H1 (cell line): ENCODE data around the gene MYDGF. TPM values are rescaled to one million over a fixed set of nuclear protein-coding genes. Genes with fewer than 3 reads are reported as not detected.

ENCODE experiments used
- CTCF ChIA-PET: fragments of 300-600 bp; sonication (Branson Sonifier 250); formaldehyde crosslinking; loops from one replicate; lab custom pipeline; 2021; ENCODE audit not compliant: partially characterized antibody; lab: Charles Lee
- POLR2A ChIA-PET: fragments of 300-600 bp; sonication (Branson Sonifier 250); formaldehyde crosslinking; loops from one replicate; lab custom pipeline; 2021; ENCODE audit warnings: inconsistent platforms; ENCODE audit not compliant: partially characterized antibody; lab: Charles Lee
- DNase-seq, 2 experiments: peaks; one replicate each; pipeline versions ENCODE4 v3.0.0 to v3.0.0-alpha.2; 2010 to 2022; ENCODE audit warnings: low spot score in 2 of 2, low read depth in 1 of 2, mixed read lengths in 1 of 2
- FAIRE-seq: peaks from 2 replicates; lab custom pipeline; 2011; peaks lifted over from hg19 to GRCh38; lab: Jason Lieb, UNC
- H2AFZ ChIP-seq: 2 replicates; pipeline ENCODE4 v1.8.1; 2012; ENCODE audit warnings: low read length, inconsistent platforms
- H2AK5ac ChIP-seq: 2 replicates; pipeline ENCODE4 v1.6.1; 2013; ENCODE audit warnings: low read depth, low read length
- H2BK120ac ChIP-seq: replicated peaks from 2 replicates; pipeline ENCODE3; 2013; ENCODE audit warnings: low read depth, low read length, inconsistent platforms
- H2BK12ac ChIP-seq: 2 replicates; pipeline ENCODE4 v1.6.1; 2013; ENCODE audit warnings: low read depth, low read length
- H2BK15ac ChIP-seq: 2 replicates; pipeline ENCODE4 v1.6.1; 2013; ENCODE audit warnings: low read length
- H2BK20ac ChIP-seq: 2 replicates; pipeline ENCODE4 v1.6.1; 2013; ENCODE audit warnings: low read length
- H2BK5ac ChIP-seq: 2 replicates; pipeline ENCODE4 v1.6.1; 2013; ENCODE audit warnings: low read depth, low read length
- H3K14ac ChIP-seq: 2 replicates; pipeline ENCODE4 v1.6.1; 2013; ENCODE audit warnings: inconsistent platforms; ENCODE audit not compliant: insufficient read length
- H3K18ac ChIP-seq: 2 replicates; pipeline ENCODE4 v1.6.1; 2013; ENCODE audit warnings: low read length; ENCODE audit errors: extremely low read depth
- H3K23ac ChIP-seq: 2 replicates; pipeline ENCODE4 v1.6.1; 2013; ENCODE audit warnings: inconsistent platforms; ENCODE audit not compliant: insufficient read length
- H3K23me2 ChIP-seq: 2 replicates; pipeline ENCODE4 v1.6.1; 2013; ENCODE audit warnings: low read depth, low read length
- H3K27ac ChIP-seq: 2 replicates; pipeline ENCODE4 v1.6.1; 2011; ENCODE audit warnings: low read depth, low read length, inconsistent platforms
- H3K27me3 ChIP-seq, 4 experiments: replicated peaks in 1 of 4; 1 replicate in 1 of 4; 2 replicates in 3 of 4; pipeline versions ENCODE4 v1.6.1 to v1.8.1; 2011 to 2013; ENCODE audit warnings: low read length in 3 of 4, mild to moderate bottlenecking in 3 of 4, inconsistent platforms in 2 of 4, mixed read lengths in 2 of 4, moderate library complexity in 1 of 4; ENCODE audit not compliant: control insufficient read depth in 3 of 4, insufficient read depth in 3 of 4; ENCODE audit errors: extremely low read depth in 1 of 4
- H3K36me3 ChIP-seq, 4 experiments: 2 replicates each; pipeline versions ENCODE4 v1.6.1 to v1.8.1; 2011 to 2013; ENCODE audit warnings: mild to moderate bottlenecking in 4 of 4, low read length in 3 of 4, moderate library complexity in 2 of 4, control low read depth in 1 of 4, inconsistent platforms in 1 of 4; ENCODE audit not compliant: insufficient read depth in 4 of 4, control insufficient read depth in 2 of 4
- H3K4ac ChIP-seq: replicated peaks from 2 replicates; pipeline ENCODE3; 2013; ENCODE audit warnings: low read length, low read depth, mixed read lengths, inconsistent platforms; ENCODE audit not compliant: insufficient read length
- H3K4me1 ChIP-seq, 4 experiments: replicated peaks in 1 of 4; 1 replicate in 1 of 4; 2 replicates in 3 of 4; pipeline versions ENCODE4 v1.6.1 to v1.8.1; 2011 to 2013; ENCODE audit warnings: low read length in 3 of 4, inconsistent platforms in 2 of 4, mixed read lengths in 1 of 4; ENCODE audit not compliant: insufficient read depth in 4 of 4, control insufficient read depth in 3 of 4
- H3K4me2 ChIP-seq, 2 experiments: 2 replicates each; pipeline versions ENCODE4 v1.6.1 to v1.8.1; 2011 to 2013; ENCODE audit warnings: low read depth in 2 of 2, low read length in 2 of 2, control low read depth in 1 of 2, inconsistent platforms in 1 of 2, mild to moderate bottlenecking in 1 of 2; ENCODE audit not compliant: insufficient read depth in 1 of 2
- H3K4me3 ChIP-seq, 4 experiments: fragments of 200-600, 300-600 bp in 1 of 4; sonication (generic), shearing (Covaris generic), sonication (Bioruptor Twin) in 1 of 4; 2 replicates each; pipeline versions ENCODE4 v1.5.1 to v1.8.1; 2011 to 2016; ENCODE audit warnings: low read length in 4 of 4, low read depth in 3 of 4, control low read depth in 2 of 4, inconsistent platforms in 2 of 4, mild to moderate bottlenecking in 2 of 4, mixed read lengths in 1 of 4, moderate library complexity in 1 of 4; ENCODE audit not compliant: insufficient read depth in 2 of 4; ENCODE audit errors: extremely low read depth in 1 of 4
- H3K56ac ChIP-seq: replicated peaks from 2 replicates; pipeline ENCODE3; 2013; ENCODE audit warnings: low read depth, mild to moderate bottlenecking, mixed read lengths, low read length, inconsistent platforms; ENCODE audit not compliant: insufficient read length
- H3K79me1 ChIP-seq: 2 replicates; pipeline ENCODE4 v1.6.1; 2013; ENCODE audit warnings: low read depth, low read length, control low read depth
- H3K79me2 ChIP-seq, 2 experiments: 2 replicates each; pipeline versions ENCODE4 v1.6.1 to v1.8.1; 2012 to 2013; ENCODE audit warnings: low read length in 2 of 2, mild to moderate bottlenecking in 2 of 2, inconsistent platforms in 1 of 2; ENCODE audit not compliant: insufficient read depth in 2 of 2, control insufficient read depth in 1 of 2
- H3K9ac ChIP-seq, 4 experiments: replicated peaks in 1 of 4; 1 replicate in 1 of 4; 2 replicates in 3 of 4; pipeline versions ENCODE4 v1.6.1 to v1.8.1; 2011 to 2013; ENCODE audit warnings: low read depth in 3 of 4, low read length in 3 of 4, control low read depth in 2 of 4, mild to moderate bottlenecking in 2 of 4, moderate library complexity in 2 of 4, inconsistent platforms in 1 of 4; ENCODE audit errors: extremely low read depth in 1 of 4
- H3K9me3 ChIP-seq, 2 experiments: 2 replicates each; pipeline versions ENCODE4 v1.6.1 to v1.8.1; 2012 to 2013; ENCODE audit warnings: mild to moderate bottlenecking in 2 of 2, moderate library complexity in 2 of 2, control low read depth in 1 of 2, inconsistent platforms in 1 of 2, low read depth in 1 of 2, low read length in 1 of 2, mixed read lengths in 1 of 2; ENCODE audit not compliant: insufficient read depth in 2 of 2
- H4K20me1 ChIP-seq, 2 experiments: replicated peaks in 1 of 2; 2 replicates each; pipeline versions ENCODE3 to v1.8.1; 2011 to 2013; ENCODE audit warnings: inconsistent platforms in 2 of 2, low read length in 2 of 2, mild to moderate bottlenecking in 1 of 2; ENCODE audit not compliant: insufficient read depth in 2 of 2, control insufficient read depth in 1 of 2
- H4K5ac ChIP-seq: 2 replicates; pipeline ENCODE4 v1.6.1; 2013; ENCODE audit warnings: low read length, low read depth, mixed read lengths, inconsistent platforms; ENCODE audit not compliant: insufficient read length
- H4K8ac ChIP-seq: 2 replicates; pipeline ENCODE4 v1.8.0; 2013; ENCODE audit warnings: mild to moderate bottlenecking, moderate library complexity, low read length, inconsistent platforms; ENCODE audit not compliant: insufficient read depth; ENCODE audit errors: extremely low read depth
- H4K91ac ChIP-seq: replicated peaks from 2 replicates; pipeline ENCODE3; 2013; ENCODE audit warnings: low read length, mixed read lengths, inconsistent platforms; ENCODE audit not compliant: insufficient read length
- POLR2A ChIP-seq, 2 experiments: IDR thresholded peaks; 1 replicate in 1 of 2; 2 replicates in 1 of 2; pipeline ENCODE4 v1.6.1; 2011; ENCODE audit warnings: low read depth in 2 of 2, low read length in 2 of 2, mild to moderate bottlenecking in 2 of 2; ENCODE audit errors: control extremely low read depth in 1 of 2
- SIN3A ChIP-seq, 2 experiments: IDR thresholded peaks in 1 of 2; conservative IDR thresholded peaks in 1 of 2; 2 replicates each; pipeline ENCODE4 v1.6.1; 2011 to 2012; ENCODE audit warnings: low read length in 2 of 2, improper control_type of control experiment in 1 of 2, low read depth in 1 of 2, mild to moderate bottlenecking in 1 of 2
- WGBS, 2 experiments: shearing (Covaris generic) in 1 of 2; methylation state at CpG; one replicate each; pipeline versions ENCODE4 v1.1.6 to v1.1.7; 2013 to 2015; ENCODE audit warnings: low lambda C conversion rate in 2 of 2, mixed read lengths in 2 of 2, inconsistent platforms in 1 of 2, low coverage in 1 of 2, missing lambda C conversion rate in 1 of 2; ENCODE audit not compliant: insufficient replicate concordance in 2 of 2, insufficient coverage in 1 of 2, insufficient read length in 1 of 2; ENCODE audit errors: extremely low coverage in 1 of 2, missing lambda C conversion rate in 1 of 2; 5-methylcytosine and 5-hydroxymethylcytosine counted together
- polyA plus RNA-seq, 7 experiments: library from polyadenylated mRNA; depleted of rRNA in 3 of 7; stranded (reverse) in 5 of 7; unstranded in 2 of 7; fragments of >200 nt in 5 of 7; fragments of 200-250 nt in 2 of 7; gene quantifications; 1 replicate in 5 of 7; 2 replicates in 1 of 7; 4 replicates in 1 of 7; pipeline versions ENCODE4 v1.2.1 to v1.2.3, GENCODE V29; 2011 to 2013; ENCODE audit warnings: missing spikeins in 2 of 7, mixed read lengths in 2 of 7
- total RNA-seq: library from RNA; stranded (reverse); fragmentation: NEBNext Ultra II Directional; extraction: Animal tissue kit (Norgen Biotek cat#: 25700); gene quantifications from 2 replicates; pipeline ENCODE4 v1.2.1, GENCODE V29; 2021

The MYDGF gene
- total and polyA plus RNA-seq, 2 of the 8 experiments (the other 6 are each of a cell fraction or from before 2014, with no cell fraction given) = 40.6 to 51.1 TPM

- DNase-seq (no peak), FAIRE-seq (no peak)
- Histone ChIP-seq H2AK5ac (no peak overlapping the region), H3K56ac (no peak overlapping the region), H2BK120ac (no peak overlapping the region), H3K4me1 (peaks cover 0 to 5% (median 3%) of the 10 kb centered on the region in 4 experiments; a peak in 3 of 7 replicates), H3K9ac (no peak overlapping the region), H3K18ac (no peak overlapping the region), H3K23me2 (peaks cover 7% of the 10 kb centered on the region; the same call in 1 of the 2 replicates), H3K4me2 (no peak overlapping the region), H3K14ac (no peak overlapping the region), H2AFZ (no peak overlapping the region), H2BK5ac (no peak overlapping the region), H2BK15ac (0 out of 2 replicates have a peak overlapping the region, but pooled peaks have one; percentile 61), H4K20me1 (peaks cover 0 to 3% of the 10 kb centered on the region in 2 experiments), H3K36me3 (no peaks in the 10 kb centered on the region), H3K27me3 (no peaks in the 10 kb centered on the region; a peak in 1 of 7 replicates), H3K4me3 (no peak overlapping the region), H3K9me3 (no peaks in the 10 kb centered on the region), H3K79me2 (no peaks in the 10 kb centered on the region), H3K4ac (no peak overlapping the region), H4K91ac (no peak overlapping the region), H3K23ac (no peak overlapping the region), H2BK12ac (0 out of 2 replicates have a peak overlapping the region, but pooled peaks have one; percentile 50), H2BK20ac (no peak overlapping the region), H3K27ac (no peak overlapping the region), H3K79me1 (peaks cover 6% of the 10 kb centered on the region; the same call in 1 of the 2 replicates), H4K5ac (no peak overlapping the region), H4K8ac (no peak overlapping the region)
- CTCF ChIA-PET = interaction anchor here (1.6 kb wide), 1 partner anchor 10 kb away, joined by 6 read pairs; no protein-coding TSS in a partner anchor
- WGBS, 2 experiments = 100% methylated on average over 2 of the region's 6 CpGs; no CpG with 5 or more reads in 1 of the 2 experiments
- TF ChIP-seq SIN3A (conservative IDR thresholded peaks at IDR 0.05 in 1 of 2, IDR thresholded peaks at IDR 0.05 in 1 of 2; ENCODE audit: low read depth in 1 of 2, low read length in 2 of 2) = no peak
- no peak for TF ChIP-seq POLR2A (IDR thresholded peaks at IDR 0.05; ENCODE audit: control extremely low read depth in 1 of 2, low read depth in 2 of 2, low read length in 2 of 2)
- POLR2A ChIA-PET = interaction anchor here (1.3 kb wide), 1 partner anchor 10 kb away, joined by 4 read pairs; no protein-coding TSS in a partner anchor
These were observed 27.5 kb downstream of the MYDGF start for GRCh38 chr19:4642625-4643024.
